ENCODE measurements around the gene SIGLEC9. TPM values are rescaled to one million over a fixed set of nuclear protein-coding genes. Genes with fewer than 3 reads are reported as not detected.

SIGLEC9 gene
- total and polyA plus RNA-seq, 2 of the 8 experiments (the other 6 are each of a cell fraction or from before 2014, with no cell fraction given), result not detected

DNA sequence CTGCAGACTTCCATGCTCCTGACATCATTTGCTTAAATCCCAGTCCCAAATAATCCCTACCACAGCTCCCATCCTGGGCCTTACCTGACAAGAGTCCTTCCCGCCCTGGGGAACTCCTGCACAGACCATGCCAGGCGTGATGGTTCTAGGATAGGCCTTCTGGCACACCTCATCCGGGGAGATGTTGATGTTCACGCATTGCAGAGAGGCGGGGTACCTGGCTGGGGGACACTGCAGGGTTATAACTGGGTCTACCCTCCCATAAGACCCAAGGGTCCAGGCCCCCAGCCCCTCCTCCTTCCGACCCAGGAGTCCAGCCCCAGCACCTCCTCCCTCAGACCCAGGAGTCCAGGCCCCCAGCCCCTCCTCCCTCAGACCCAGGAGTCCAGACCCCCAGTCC lies 46.0 kb upstream of the SIGLEC9 start:
- Histone ChIP-seq H3K36me3 (ENCODE audit: control insufficient read depth in 2 of 4, insufficient read depth in 4 of 4, low read length in 3 of 4) (no peaks in the 10 kb centered on the region), H3K4me1 (replicated peaks in 1 of 4; ENCODE audit: control insufficient read depth in 3 of 4, insufficient read depth in 4 of 4, low read length in 3 of 4) (peaks cover 2 to 5% (median 3%) of the 10 kb centered on the region in 4 experiments; a peak in 4 of 7 replicates), H2BK15ac (ENCODE audit: low read length) (no peak overlapping the region), H4K5ac (ENCODE audit: insufficient read length, low read depth, low read length) (no peak overlapping the region), H2AFZ (ENCODE audit: low read length) (no peak overlapping the region), H3K56ac (replicated peaks; ENCODE audit: insufficient read length, low read depth, low read length) (no peak overlapping the region), H3K27me3 (replicated peaks in 1 of 4; ENCODE audit: control insufficient read depth in 3 of 4, extremely low read depth in 1 of 4, insufficient read depth in 3 of 4, low read length in 3 of 4) (no peaks in the 10 kb centered on the region), H3K23ac (ENCODE audit: insufficient read length) (no peak overlapping the region), H3K4me3 (ENCODE audit: extremely low read depth in 1 of 4, insufficient read depth in 2 of 4, low read depth in 3 of 4, low read length in 4 of 4) (no peak overlapping the region), H2BK5ac (ENCODE audit: low read depth, low read length) (no peak overlapping the region), H2AK5ac (ENCODE audit: low read depth, low read length) (no peak overlapping the region), H3K18ac (ENCODE audit: extremely low read depth, low read length) (no peak overlapping the region), H2BK120ac (replicated peaks; ENCODE audit: low read depth, low read length) (no peak overlapping the region), H2BK20ac (ENCODE audit: low read length) (no peak overlapping the region), H3K79me2 (ENCODE audit: control insufficient read depth in 1 of 2, insufficient read depth in 2 of 2, low read length in 2 of 2) (no peaks in the 10 kb centered on the region), H4K8ac (ENCODE audit: extremely low read depth, insufficient read depth, low read length) (no peak overlapping the region; the same call in 1 of the 2 replicates), H4K20me1 (replicated peaks in 1 of 2; ENCODE audit: control insufficient read depth in 1 of 2, insufficient read depth in 2 of 2, low read length in 2 of 2) (no peaks in the 10 kb centered on the region), H3K79me1 (ENCODE audit: low read depth, low read length) (no peaks in the 10 kb centered on the region), H2BK12ac (ENCODE audit: low read depth, low read length) (no peak overlapping the region), H3K23me2 (ENCODE audit: low read depth, low read length) (no peaks in the 10 kb centered on the region), H3K27ac (ENCODE audit: low read depth, low read length) (no peak overlapping the region), H3K4ac (replicated peaks; ENCODE audit: insufficient read length, low read depth, low read length) (no peak overlapping the region), H3K9me3 (ENCODE audit: insufficient read depth in 2 of 2, low read depth in 1 of 2, low read length in 1 of 2) (peaks cover 0 to 3% of the 10 kb centered on the region in 2 experiments; a peak in 1 of 4 replicates), H3K4me2 (ENCODE audit: insufficient read depth in 1 of 2, low read depth in 2 of 2, low read length in 2 of 2) (no peak overlapping the region), H3K9ac (replicated peaks in 1 of 4; ENCODE audit: extremely low read depth in 1 of 4, low read depth in 3 of 4, low read length in 3 of 4) (no peak overlapping the region), H3K14ac (ENCODE audit: insufficient read length) (no peak overlapping the region), H4K91ac (replicated peaks; ENCODE audit: insufficient read length, low read length) (no peak overlapping the region)
- no peak for FAIRE-seq
- POLR2A ChIA-PET (ENCODE audit: partially characterized antibody), result no interaction called here
- 85% methylated on average over 5 of the region's 6 CpGs; no CpG with 5 or more reads in 1 of the 2 experiments for WGBS, 2 experiments (ENCODE audit: extremely low coverage in 1 of 2, insufficient coverage in 1 of 2, insufficient read length in 1 of 2, insufficient replicate concordance in 2 of 2, low coverage in 1 of 2, low lambda C conversion rate in 2 of 2, missing lambda C conversion rate in 1 of 2)
- CTCF ChIA-PET (ENCODE audit: partially characterized antibody), result interaction anchor here (1.6 kb wide), 1 partner anchor 58 kb away, joined by 7 read pairs; no protein-coding TSS in a partner anchor
- DNase-seq (ENCODE audit: low read depth in 1 of 2, low spot score in 2 of 2), result no peak
- no peak for TF ChIP-seq EZH2 (IDR thresholded peaks at IDR 0.05; ENCODE audit: low read depth, low read length, severe bottlenecking)
- TF ChIP-seq KDM4A (IDR thresholded peaks at IDR 0.05; ENCODE audit: low read depth, low read length, severe bottlenecking), result no peak
- TF ChIP-seq EP300 (IDR thresholded peaks at IDR 0.05; ENCODE audit: borderline replicate concordance in 1 of 2, low read depth in 2 of 2, low read length in 2 of 2), result no peak
- TF ChIP-seq KDM1A (IDR thresholded peaks at IDR 0.05; ENCODE audit: borderline replicate concordance, low read length), result no peak

All from H1 (cell line).